SK-N-SH (cell line): ENCODE measurements around the gene ADCY5. TPM values are rescaled to one million over a fixed set of nuclear protein-coding genes. Genes with fewer than 3 reads are reported as not detected.

ENCODE experiments used
- CTCF ChIA-PET: fragments of 300-600, 350-600 bp; formaldehyde crosslinking; extraction: SDS; loops from one replicate; lab custom pipeline; 2021; lab: Yijun Ruan, JAX
- POLR2A ChIA-PET: fragments of 350-600 bp; sonication (Branson Sonifier 250); formaldehyde crosslinking; extraction: SDS; loops from one replicate; lab custom pipeline; 2020; ENCODE audit warnings: antibody characterized with exemption, inconsistent platforms; lab: Yijun Ruan, JAX
- DNase-seq: peaks from one replicate; pipeline ENCODE4 v3.0.0; 2012
- H2AFZ ChIP-seq: fragments of 200-600 bp; sonication (generic); 2 replicates; pipeline ENCODE4 v1.8.1; 2016; ENCODE audit warnings: antibody characterized with exemption, mild to moderate bottlenecking, low read depth
- H3F3A ChIP-seq: fragments of 200-600 bp; sonication (generic); replicated peaks from 2 replicates; pipeline ENCODE3; 2016; ENCODE audit warnings: antibody characterized with exemption, mild to moderate bottlenecking; ENCODE audit not compliant: insufficient read depth
- H3K27ac ChIP-seq, 2 experiments: fragments of 200-500 bp in 1 of 2; fragments of 200-600 bp in 1 of 2; sonication (Bioruptor generic) in 1 of 2; sonication (generic), shearing (Covaris generic) in 1 of 2; 2 replicates each; pipeline versions ENCODE4 v1.5.1 to v1.6.1; 2014 to 2016; ENCODE audit warnings: low read depth in 2 of 2, inconsistent platforms in 1 of 2, low read length in 1 of 2, mild to moderate bottlenecking in 1 of 2, mixed read lengths in 1 of 2
- H3K27me3 ChIP-seq: fragments of 200-600 bp; sonication (generic), shearing (Covaris generic); 2 replicates; pipeline ENCODE4 v1.6.1; 2016; ENCODE audit warnings: mixed run types; ENCODE audit not compliant: insufficient read depth
- H3K36me3 ChIP-seq, 2 experiments: fragments of 200-500 bp in 1 of 2; fragments of 200-600 bp in 1 of 2; sonication (Bioruptor generic) in 1 of 2; sonication (generic) in 1 of 2; replicated peaks in 1 of 2; 2 replicates each; pipeline versions ENCODE3 to v1.5.1; 2014 to 2016; ENCODE audit warnings: low read length in 1 of 2, mild to moderate bottlenecking in 1 of 2; ENCODE audit not compliant: insufficient read depth in 2 of 2, control insufficient read depth in 1 of 2
- H3K4me1 ChIP-seq, 2 experiments: fragments of 200-500 bp in 1 of 2; fragments of 200-600 bp in 1 of 2; sonication (Bioruptor generic) in 1 of 2; sonication (generic), shearing (Covaris generic) in 1 of 2; 2 replicates each; pipeline versions ENCODE4 v1.5.1 to v1.6.1; 2014 to 2016; ENCODE audit warnings: low read depth in 1 of 2, low read length in 1 of 2, mixed run types in 1 of 2; ENCODE audit not compliant: insufficient read depth in 2 of 2, control insufficient read depth in 1 of 2
- H3K4me2 ChIP-seq: fragments of 200-600 bp; sonication (generic), shearing (Covaris generic); 2 replicates; pipeline ENCODE4 v1.6.1; 2017; ENCODE audit warnings: mixed run types
- H3K4me3 ChIP-seq, 2 experiments: fragments of 200-500 bp in 1 of 2; fragments of 200-600 bp in 1 of 2; sonication (Bioruptor generic) in 1 of 2; sonication (generic), shearing (Covaris generic) in 1 of 2; 2 replicates each; pipeline versions ENCODE4 v1.5.1 to v1.8.1; 2014 to 2016; ENCODE audit warnings: low read depth in 2 of 2, inconsistent platforms in 1 of 2, low read length in 1 of 2, mild to moderate bottlenecking in 1 of 2, mixed read lengths in 1 of 2, moderate library complexity in 1 of 2
- H3K79me2 ChIP-seq: fragments of 200-600 bp; sonication (generic); 2 replicates; pipeline ENCODE4 v1.8.1; 2017; ENCODE audit warnings: mild to moderate bottlenecking; ENCODE audit not compliant: insufficient read depth
- H3K9ac ChIP-seq: fragments of 200-600 bp; sonication (generic); 2 replicates; pipeline ENCODE4 v1.6.1; 2017; ENCODE audit warnings: mixed run types
- H3K9me2 ChIP-seq: fragments of 200-600 bp; sonication (generic); 2 replicates; pipeline ENCODE4 v1.6.1; 2017; ENCODE audit warnings: mixed run types
- H3K9me3 ChIP-seq: fragments of 200-600 bp; sonication (generic); 2 replicates; pipeline ENCODE4 v1.6.1; 2017; ENCODE audit warnings: mixed run types, mild to moderate bottlenecking, moderate library complexity
- H4K20me1 ChIP-seq: fragments of 200-600 bp; sonication (generic); 2 replicates; pipeline ENCODE4 v1.6.1; 2017; ENCODE audit warnings: mild to moderate bottlenecking, mixed run types; ENCODE audit not compliant: insufficient read depth
- CHD2 ChIP-seq: fragments of 150-350 bp; IDR thresholded peaks from 2 replicates; pipeline ENCODE4 v1.6.1; 2018; ENCODE audit warnings: low read length; ENCODE audit not compliant: partially characterized antibody
- CTCF ChIP-seq: fragments of 200-600 bp; sonication (generic); IDR thresholded peaks from 2 replicates; pipeline ENCODE4 v1.6.1; 2017; ENCODE audit warnings: antibody characterized with exemption, mild to moderate bottlenecking, moderate library complexity
- ELF1 ChIP-seq: IDR thresholded peaks from 2 replicates; pipeline ENCODE4 v1.4.0; 2012
- EZH2phosphoT487 ChIP-seq: fragments of 200-600 bp; sonication (generic); IDR thresholded peaks from 2 replicates; pipeline ENCODE4 v1.6.1; 2017; ENCODE audit warnings: low read depth, mixed run types, mild to moderate bottlenecking, antibody characterized with exemption, moderate library complexity, borderline replicate concordance
- FOSL2 ChIP-seq: IDR thresholded peaks from 2 replicates; pipeline ENCODE4 v1.4.0; 2012; ENCODE audit warnings: low read depth, mild to moderate bottlenecking, moderate library complexity, borderline replicate concordance
- FOXM1 ChIP-seq: IDR thresholded peaks from 2 replicates; pipeline ENCODE4 v1.4.0; 2012; ENCODE audit warnings: low read depth, mild to moderate bottlenecking
- GATA2 ChIP-seq: sonication (generic); formaldehyde crosslinking; IDR thresholded peaks from 2 replicates; pipeline ENCODE4 v1.5.0; 2020; ENCODE audit warnings: mild to moderate bottlenecking, missing genetic modification reagents
- MAX ChIP-seq: IDR thresholded peaks from 2 replicates; pipeline ENCODE4 v1.4.0; 2012; ENCODE audit warnings: low read depth
- MXI1 ChIP-seq: IDR thresholded peaks from 2 replicates; pipeline ENCODE4 v1.6.1; 2012; ENCODE audit warnings: mild to moderate bottlenecking, low read depth, low read length, improper control_type of control experiment
- NFIC ChIP-seq: IDR thresholded peaks from 2 replicates; pipeline ENCODE4 v1.4.0; 2012; ENCODE audit warnings: borderline replicate concordance
- NRF1 ChIP-seq: IDR thresholded peaks from 2 replicates; pipeline ENCODE4 v1.6.1; 2012; ENCODE audit warnings: low read depth, mild to moderate bottlenecking, low read length
- REST ChIP-seq: IDR thresholded peaks from 2 replicates; pipeline ENCODE4 v1.6.1; 2012; ENCODE audit warnings: mild to moderate bottlenecking, low read depth, low read length, moderate library complexity
- RFX5 ChIP-seq: IDR thresholded peaks from 2 replicates; pipeline ENCODE4 v1.6.1; 2012; ENCODE audit warnings: mild to moderate bottlenecking, improper control_type of control experiment, low read length
- RXRA ChIP-seq: IDR thresholded peaks from 2 replicates; pipeline ENCODE4 v1.4.0; 2012; ENCODE audit warnings: low read depth, mild to moderate bottlenecking, borderline replicate concordance
- TCF12 ChIP-seq: IDR thresholded peaks from 2 replicates; pipeline ENCODE4 v1.4.0; 2012
- TEAD4 ChIP-seq: IDR thresholded peaks from 2 replicates; pipeline ENCODE4 v1.4.0; 2012; ENCODE audit warnings: mild to moderate bottlenecking, borderline replicate concordance; ENCODE audit not compliant: insufficient read depth
- USF1 ChIP-seq: IDR thresholded peaks from 2 replicates; pipeline ENCODE4 v1.4.0; 2012; ENCODE audit warnings: low read depth, borderline replicate concordance
- YY1 ChIP-seq: IDR thresholded peaks from 2 replicates; pipeline ENCODE4 v1.4.0; 2012; ENCODE audit warnings: low read depth, mild to moderate bottlenecking
- ZBTB33 ChIP-seq: IDR thresholded peaks from 2 replicates; pipeline ENCODE4 v1.4.0; 2012; ENCODE audit warnings: low read depth, borderline replicate concordance
- WGBS: methylation state at CpG from one replicate; pipeline ENCODE4 v1.1.6; 2017; ENCODE audit warnings: low lambda C conversion rate; 5-methylcytosine and 5-hydroxymethylcytosine counted together
- polyA plus RNA-seq, 3 experiments: library from polyadenylated mRNA; depleted of rRNA; stranded (reverse); fragments of >200 nt; gene quantifications; 2 replicates each; pipeline ENCODE4 v1.2.3, GENCODE V29; 2012

ADCY5 gene
- polyA plus RNA-seq, 1 of the 3 experiments (the other 2 are of a cell fraction), result 0.21 TPM

- H3K9me2 ChIP-seq, result no peaks in the 10 kb centered on the region
- H3K4me2 ChIP-seq, result no peak overlapping the region
- H3K27me3 ChIP-seq, result peaks cover 45% of the 10 kb centered on the region
- TF ChIP-seq FOXM1 (no peak), ELF1 (no peak), MXI1 (no peak), FOSL2 (no peak), RFX5 (no peak), CHD2 (no peak), USF1 (no peak), ZBTB33 (no peak), GATA2 (no peak), RXRA (no peak), CTCF (no peak), MAX (no peak), REST (no peak), NFIC (no peak), YY1 (no peak), EZH2phosphoT487 (no peak), NRF1 (no peak), TCF12 (no peak), TEAD4 (no peak)
- 54% methylated on average over 4 of the region's 4 CpGs for WGBS
- H2AFZ ChIP-seq, result no peak overlapping the region
- peaks cover 10% of the 10 kb centered on the region; the same call in 1 of the 2 replicates for H4K20me1 ChIP-seq
- CTCF ChIA-PET, result interaction anchor here (1.1 to 1.6 kb wide), 2 partner anchors 11 to 219 kb away, joined by 6 read pairs; no protein-coding TSS in a partner anchor
- no peak for DNase-seq
- no peaks in the 10 kb centered on the region for H3K79me2 ChIP-seq
- POLR2A ChIA-PET, result no interaction called here
- no peak overlapping the region for H3K27ac ChIP-seq
- no peak overlapping the region for H3K4me3 ChIP-seq
- H3K4me1 ChIP-seq, result peaks cover 0 to 2% of the 10 kb centered on the region in 2 experiments; a peak in 1 of 4 replicates
- H3K9me3 ChIP-seq, result no peaks in the 10 kb centered on the region
- H3K36me3 ChIP-seq, result no peaks in the 10 kb centered on the region
- H3K9ac ChIP-seq, result no peak overlapping the region
- no peaks in the 10 kb centered on the region for H3F3A ChIP-seq
These were observed 108.6 kb downstream of the ADCY5 start for GRCh38 chr3:123340336-123340735.
